Stomach (tissue), 4 donors: Measurements from ENCODE around the gene TMX4.
"Not testable (repeated sequence)": the region's sequence is repeated elsewhere in the genome, so short reads cannot be mapped to it uniquely, and the experiment has no call there.

Experiments
- CTCF ChIP-seq, 7 experiments: fragments of 450-650 bp in 4 of 7; fragments of 200-600 bp in 3 of 7; sonication (generic) in 3 of 7; IDR thresholded peaks; one replicate each; pipeline ENCODE4 v1.5.1; 2016 to 2019; ENCODE audit warnings: antibody characterized with exemption in 7 of 7, control low read depth in 2 of 7, mild to moderate bottlenecking in 1 of 7
- EP300 ChIP-seq: sonication (generic); formaldehyde crosslinking; IDR thresholded peaks from one replicate; pipeline ENCODE4 v1.6.1; 2017; ENCODE audit warnings: antibody characterized with exemption
- POLR2A ChIP-seq, 4 donors: fragments of 450-650 bp; IDR thresholded peaks; one replicate each; pipeline ENCODE4 v1.6.1; 2016; ENCODE audit warnings: antibody characterized with exemption in 4 of 4, control low read depth in 2 of 4, mild to moderate bottlenecking in 1 of 4, moderate library complexity in 1 of 4

- not testable (repeated sequence) for TF ChIP-seq CTCF (IDR thresholded peaks at IDR 0.05); EP300; POLR2A (IDR thresholded peaks at IDR 0.05)
Measured at GRCh38 chr20:8031539-8031938, 12.0 kb upstream of the TMX4 start.
